Measurements from ENCODE around the gene RARRES1.

RARRES1 gene

DNA sequence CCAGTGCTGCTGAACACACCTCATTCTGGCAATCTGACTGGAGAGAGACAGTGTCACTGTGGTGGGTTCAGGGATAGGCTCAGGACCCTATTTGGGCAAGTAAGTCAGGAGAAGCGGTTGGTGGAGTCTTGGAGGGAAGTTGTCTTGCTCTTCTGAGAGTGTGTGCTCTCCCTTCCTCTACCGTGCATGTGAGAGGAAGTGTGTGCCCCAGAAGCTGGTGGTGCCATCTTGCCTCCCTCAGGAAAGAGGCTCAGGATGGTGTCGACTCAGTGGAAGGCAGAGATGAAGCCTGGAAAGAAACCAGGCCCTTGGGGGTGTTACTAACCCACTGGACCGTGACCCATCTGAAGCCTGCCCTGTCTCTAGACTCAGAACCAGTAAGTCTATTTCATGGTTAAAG, 6.8 kb upstream of the RARRES1 start:
- no peaks in the 10 kb centered on the region for H3K36me3 ChIP-seq (ENCODE audit: control insufficient read depth, low read length)
- no peaks in the 10 kb centered on the region for H3K79me2 ChIP-seq (ENCODE audit: control insufficient read depth, low read length)
- H3F3A ChIP-seq (ENCODE audit: control insufficient read depth, insufficient read depth) = no peaks in the 10 kb centered on the region
- H3K9me3 ChIP-seq (ENCODE audit: control insufficient read depth, insufficient read depth, low read length) = no peaks in the 10 kb centered on the region
- H3K4me1 ChIP-seq (ENCODE audit: control insufficient read depth, low read length) = peaks cover 12% of the 10 kb centered on the region
- H3K4me2 ChIP-seq (ENCODE audit: low read length) = no peak overlapping the region
- H3K4me3 ChIP-seq (ENCODE audit: low read length) = no peak overlapping the region
- no peak for TF ChIP-seq EZH2phosphoT487 (IDR thresholded peaks at IDR 0.05; ENCODE audit: borderline replicate concordance, low read length)
- TF ChIP-seq, protein P1, sequence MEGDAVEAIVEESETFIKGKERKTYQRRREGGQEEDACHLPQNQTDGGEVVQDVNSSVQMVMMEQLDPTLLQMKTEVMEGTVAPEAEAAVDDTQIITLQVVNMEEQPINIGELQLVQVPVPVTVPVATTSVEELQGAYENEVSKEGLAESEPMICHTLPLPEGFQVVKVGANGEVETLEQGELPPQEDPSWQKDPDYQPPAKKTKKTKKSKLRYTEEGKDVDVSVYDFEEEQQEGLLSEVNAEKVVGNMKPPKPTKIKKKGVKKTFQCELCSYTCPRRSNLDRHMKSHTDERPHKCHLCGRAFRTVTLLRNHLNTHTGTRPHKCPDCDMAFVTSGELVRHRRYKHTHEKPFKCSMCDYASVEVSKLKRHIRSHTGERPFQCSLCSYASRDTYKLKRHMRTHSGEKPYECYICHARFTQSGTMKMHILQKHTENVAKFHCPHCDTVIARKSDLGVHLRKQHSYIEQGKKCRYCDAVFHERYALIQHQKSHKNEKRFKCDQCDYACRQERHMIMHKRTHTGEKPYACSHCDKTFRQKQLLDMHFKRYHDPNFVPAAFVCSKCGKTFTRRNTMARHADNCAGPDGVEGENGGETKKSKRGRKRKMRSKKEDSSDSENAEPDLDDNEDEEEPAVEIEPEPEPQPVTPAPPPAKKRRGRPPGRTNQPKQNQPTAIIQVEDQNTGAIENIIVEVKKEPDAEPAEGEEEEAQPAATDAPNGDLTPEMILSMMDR (IDR thresholded peaks at IDR 0.05; ENCODE audit: low read depth, low read length, poor library complexity, severe bottlenecking) = no peak
- H3K27me3 ChIP-seq (ENCODE audit: control insufficient read depth, low read length) = no peaks in the 10 kb centered on the region
- H3K27ac ChIP-seq (ENCODE audit: low read depth, low read length) = no peak overlapping the region
- no peaks in the 10 kb centered on the region for H4K20me1 ChIP-seq (ENCODE audit: control insufficient read depth, insufficient read depth, low read depth, low read length)
- H3K9me2 ChIP-seq (replicated peaks; ENCODE audit: control insufficient read depth, low read length) = no peaks in the 10 kb centered on the region

- Histone ChIP-seq H3K4me3 (ENCODE audit: low read length) (no peak overlapping the region), H3K79me2 (ENCODE audit: control insufficient read depth, low read length) (no peaks in the 10 kb centered on the region), H3K27ac (ENCODE audit: low read depth, low read length) (no peak overlapping the region), H3K9me2 (replicated peaks; ENCODE audit: control insufficient read depth, low read length) (no peaks in the 10 kb centered on the region), H4K20me1 (ENCODE audit: control insufficient read depth, insufficient read depth, low read depth, low read length) (no peaks in the 10 kb centered on the region), H3K4me1 (ENCODE audit: control insufficient read depth, low read length) (peaks cover 10% of the 10 kb centered on the region), H3K9me3 (ENCODE audit: control insufficient read depth, insufficient read depth, low read length) (no peaks in the 10 kb centered on the region), H3F3A (ENCODE audit: control insufficient read depth, insufficient read depth) (no peaks in the 10 kb centered on the region), H3K4me2 (ENCODE audit: low read length) (no peak overlapping the region), H3K27me3 (ENCODE audit: control insufficient read depth, low read length) (no peaks in the 10 kb centered on the region), H3K36me3 (ENCODE audit: control insufficient read depth, low read length) (no peaks in the 10 kb centered on the region)
- TF ChIP-seq, protein P1 (IDR thresholded peaks at IDR 0.05; ENCODE audit: low read depth, low read length, poor library complexity, severe bottlenecking) = no peak
Measured at GRCh38 chr3:158738653-158739052, 6.4 kb upstream of the RARRES1 start.

GRCh38 chr3:158737976-158738615, 5.8 kb upstream of the RARRES1 start:
- Histone ChIP-seq H3K9me3 (ENCODE audit: control insufficient read depth, insufficient read depth, low read length) (no peaks in the 10 kb centered on the region), H3F3A (ENCODE audit: control insufficient read depth, insufficient read depth) (no peaks in the 10 kb centered on the region), H3K4me1 (ENCODE audit: control insufficient read depth, low read length) (peaks cover 5% of the 10 kb centered on the region), H3K36me3 (ENCODE audit: control insufficient read depth, low read length) (no peaks in the 10 kb centered on the region), H3K79me2 (ENCODE audit: control insufficient read depth, low read length) (no peaks in the 10 kb centered on the region), H4K20me1 (ENCODE audit: control insufficient read depth, insufficient read depth, low read depth, low read length) (no peaks in the 10 kb centered on the region), H3K4me3 (ENCODE audit: low read length) (no peak overlapping the region), H3K4me2 (ENCODE audit: low read length) (no peak overlapping the region), H3K27me3 (ENCODE audit: control insufficient read depth, low read length) (no peaks in the 10 kb centered on the region), H3K27ac (ENCODE audit: low read depth, low read length) (no peak overlapping the region), H3K9me2 (replicated peaks; ENCODE audit: control insufficient read depth, low read length) (no peaks in the 10 kb centered on the region)
- no peak for TF ChIP-seq EZH2phosphoT487 (IDR thresholded peaks at IDR 0.05; ENCODE audit: borderline replicate concordance, low read length)
- TF ChIP-seq, protein P1 (IDR thresholded peaks at IDR 0.05; ENCODE audit: low read depth, low read length, poor library complexity, severe bottlenecking) = no peak

Measured in DOHH2 (cell line).